Epidermal melanocyte (primary cell): Measurements from ENCODE around the gene RPLP2.

Experiments used
- DNase-seq: peaks from one replicate; pipeline ENCODE4 v3.0.0; 2011; ENCODE audit warnings: low spot score; ENCODE audit not compliant: insufficient read length

RPLP2 gene

DNA sequence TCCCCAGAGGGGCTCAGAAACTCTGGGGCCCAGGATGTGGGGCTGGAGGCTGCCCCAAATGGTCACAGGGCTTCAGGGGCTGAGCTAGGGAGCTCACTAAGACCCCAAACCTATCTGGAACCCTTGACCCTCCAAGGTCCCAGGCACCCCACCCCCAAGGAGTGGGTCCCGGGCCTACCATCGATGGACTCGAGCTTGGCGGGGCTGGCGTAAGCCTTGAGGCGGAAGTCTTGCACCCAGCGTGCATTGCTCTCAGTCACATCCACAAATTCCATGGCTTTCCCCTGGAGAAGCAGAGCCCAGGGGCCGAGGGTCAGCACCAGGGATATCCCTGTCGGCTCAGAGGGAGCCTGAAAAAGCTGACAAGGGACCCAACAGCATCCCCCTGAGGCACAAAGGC lies 35.9 kb upstream of the RPLP2 start:
- DNase-seq: no peak

DNA sequence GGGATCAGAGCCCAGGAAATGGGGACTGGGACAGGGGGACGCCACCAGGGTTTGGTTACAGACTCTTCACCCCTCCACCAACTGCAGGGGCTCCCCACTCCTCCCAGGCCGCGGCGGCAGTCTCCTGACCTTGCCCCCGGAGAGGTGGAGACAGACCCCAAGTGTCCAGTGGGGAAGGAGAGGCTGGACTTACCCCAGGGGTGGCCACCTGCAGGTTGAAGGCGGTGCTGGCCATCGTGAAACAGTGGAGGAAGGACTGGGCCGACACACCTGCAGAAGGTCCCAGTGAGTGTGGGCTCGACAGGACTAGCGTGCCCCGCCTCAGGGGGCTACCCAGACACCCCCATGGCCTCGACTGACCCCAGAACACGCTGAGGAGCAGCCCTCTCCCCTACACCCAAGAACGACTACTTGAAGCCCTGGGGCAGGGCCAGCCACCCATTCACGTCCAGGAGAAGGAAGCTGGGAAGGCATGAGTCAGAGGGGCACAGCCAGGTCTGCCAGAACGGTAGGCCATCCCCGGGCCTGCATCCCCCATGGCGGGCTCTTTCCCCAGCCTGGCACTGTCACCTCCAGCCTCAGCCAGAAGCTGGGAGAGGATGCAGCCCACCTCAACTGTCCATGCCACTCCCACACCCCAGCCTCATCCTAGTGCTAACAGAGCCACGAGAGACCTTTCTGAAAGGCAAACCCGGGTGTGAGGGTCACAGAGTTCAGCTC lies 34.7 kb upstream of the RPLP2 start:
- no peak for DNase-seq

DNA sequence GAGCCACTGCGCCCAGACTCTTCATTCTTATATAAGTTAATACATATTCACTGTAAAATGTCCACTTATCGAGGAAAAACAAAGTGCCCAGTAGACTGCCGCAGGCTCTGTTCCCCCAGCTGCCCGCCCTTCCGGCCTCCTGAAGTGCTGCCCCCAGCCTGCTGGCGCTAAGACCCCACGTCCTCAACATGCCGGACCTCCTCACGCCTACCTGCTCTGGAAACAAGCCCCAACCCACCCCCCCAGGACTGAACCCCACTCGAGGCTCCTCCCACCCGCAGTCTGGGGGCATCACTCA lies 33.6 kb upstream of the RPLP2 start:
- no peak for DNase-seq

DNA sequence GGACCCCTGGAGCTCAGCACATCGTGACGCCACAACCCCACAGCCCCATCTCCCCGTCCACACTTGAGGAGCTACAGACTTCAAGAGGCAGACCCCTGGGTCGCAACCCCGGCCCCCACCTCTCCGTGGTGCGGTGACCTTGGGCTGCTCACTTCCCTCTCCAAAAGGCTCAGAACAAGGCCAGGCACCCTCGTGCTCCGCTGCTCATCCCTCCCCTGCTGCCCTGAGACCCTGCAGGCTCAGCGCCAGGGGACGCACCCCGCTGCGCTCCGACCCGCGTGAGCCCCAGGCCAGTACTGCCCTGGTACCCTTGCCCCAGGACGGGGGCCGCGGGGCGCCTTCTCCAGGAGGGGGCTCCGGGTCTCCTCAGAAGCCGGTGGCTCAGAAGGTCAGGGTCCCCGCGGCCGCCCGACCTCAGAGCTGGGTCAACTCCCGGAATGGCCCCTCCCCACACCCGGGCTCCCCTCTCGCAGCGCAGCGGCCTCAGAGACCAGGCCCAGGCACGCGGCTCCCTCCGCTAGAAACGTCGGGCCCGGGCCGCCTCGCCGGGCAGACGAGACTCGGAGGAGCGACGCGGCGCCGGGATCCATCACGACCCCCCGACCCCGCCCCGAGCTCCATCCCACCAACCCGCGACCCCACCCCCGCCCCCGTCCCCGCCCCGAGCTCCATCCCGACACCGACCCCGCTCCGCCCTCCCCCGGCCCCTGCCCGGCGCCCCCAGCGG lies 33.0 kb upstream of the RPLP2 start:
- DNase-seq: no peak

DNA sequence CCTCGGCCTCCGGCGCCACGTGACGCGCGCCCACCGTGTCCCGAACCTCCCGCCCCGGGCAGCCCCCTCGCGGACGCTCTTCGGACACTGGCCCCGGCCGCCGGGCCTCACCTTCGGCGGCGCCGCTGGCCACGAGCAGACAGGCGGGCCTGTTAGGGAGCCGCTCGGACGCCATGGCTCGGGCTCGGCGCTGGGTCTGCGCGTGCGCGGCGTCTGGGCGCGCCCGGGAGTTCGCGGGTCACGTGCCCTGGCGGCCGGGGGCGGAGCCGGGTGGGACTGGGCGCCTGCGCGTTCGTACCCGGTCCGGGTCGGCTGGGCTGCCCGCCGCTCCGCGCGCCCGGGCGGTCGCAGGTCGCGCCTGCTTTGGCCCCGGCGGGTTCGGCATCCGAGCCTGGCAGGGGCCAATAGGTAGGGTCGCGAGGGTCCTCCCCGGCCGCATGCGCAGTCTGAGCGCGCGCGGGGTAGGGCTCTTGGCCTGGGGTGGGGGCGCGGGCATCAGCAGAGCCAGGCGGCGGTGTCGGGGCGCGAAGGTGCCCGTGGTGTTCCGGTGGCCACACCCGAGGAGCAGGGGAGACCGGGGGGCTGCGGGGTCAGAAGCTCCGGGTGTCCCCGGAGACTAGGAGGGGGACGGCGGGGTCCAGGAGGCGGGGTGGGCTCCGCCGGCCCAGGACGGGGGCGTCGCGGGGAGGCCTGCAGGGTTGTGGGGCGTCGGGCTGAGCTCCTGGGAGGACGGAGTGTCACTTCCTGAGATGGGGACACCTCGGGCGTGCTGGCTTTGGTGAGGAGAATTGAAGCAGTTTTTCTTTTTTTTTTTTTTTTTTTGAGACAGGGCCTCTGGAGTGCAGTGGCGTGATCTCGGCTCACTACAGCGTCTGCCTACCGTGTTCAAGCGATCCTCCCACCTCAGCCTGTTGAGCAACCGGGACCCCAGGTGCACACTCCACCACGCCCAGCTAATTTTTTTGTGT lies 32.2 kb upstream of the RPLP2 start, which contains the start of gene GATD1:
Gene GATD1, minus strand, starts transcription at position 200 of the 968 bp plus-strand sequence. Its CDS starts 25 bp downstream, at position 175.
- peak; percentile 100 for DNase-seq

DNA sequence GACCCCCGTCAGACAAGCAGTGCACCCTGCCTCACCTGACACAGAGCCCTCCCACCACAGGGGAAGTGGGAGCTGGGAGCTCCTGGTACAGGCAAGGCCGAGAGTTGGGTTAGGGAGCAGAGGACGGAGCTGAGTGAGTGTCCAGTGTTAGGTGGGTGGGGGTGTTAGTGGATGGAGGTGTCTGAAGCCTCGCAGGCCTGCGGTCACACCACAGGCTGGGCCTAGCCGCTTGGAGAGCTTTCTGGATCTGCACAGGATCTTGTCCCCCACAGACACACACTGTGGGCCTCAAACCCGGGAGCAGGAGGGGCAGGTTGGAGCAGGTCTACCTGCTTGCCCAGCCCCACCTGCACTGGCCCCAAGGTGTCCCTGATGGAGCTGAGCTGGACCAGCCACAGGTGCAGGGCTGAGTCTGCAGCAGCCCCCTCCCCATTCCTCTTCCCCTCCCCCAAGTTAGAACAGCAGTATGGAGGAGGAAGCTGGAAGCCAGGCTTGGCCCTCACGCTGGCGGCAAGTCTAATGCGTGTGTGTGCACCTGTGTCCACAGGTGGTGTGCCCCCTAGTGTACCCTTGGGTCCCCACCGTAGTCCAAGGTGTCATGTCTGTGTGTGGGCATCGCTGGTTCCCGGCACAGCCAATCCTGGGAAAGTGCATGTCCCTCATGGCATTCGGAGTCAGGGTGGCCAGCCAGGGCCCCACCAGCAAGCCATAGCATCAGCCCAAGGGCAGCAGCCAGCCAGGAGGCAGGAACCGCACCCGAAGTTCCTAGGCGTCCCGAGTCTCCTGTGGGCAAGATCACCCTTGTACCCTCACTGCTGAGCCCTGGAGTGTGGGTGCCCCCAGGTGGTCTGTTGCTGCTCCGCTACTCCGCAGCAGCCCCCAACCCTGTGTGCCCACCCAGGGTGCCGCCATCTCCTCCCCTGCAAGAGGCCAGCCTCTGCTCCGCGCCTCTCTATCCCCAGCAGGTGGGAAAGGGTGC lies 30.5 kb upstream of the RPLP2 start:
- no peak for DNase-seq

DNA sequence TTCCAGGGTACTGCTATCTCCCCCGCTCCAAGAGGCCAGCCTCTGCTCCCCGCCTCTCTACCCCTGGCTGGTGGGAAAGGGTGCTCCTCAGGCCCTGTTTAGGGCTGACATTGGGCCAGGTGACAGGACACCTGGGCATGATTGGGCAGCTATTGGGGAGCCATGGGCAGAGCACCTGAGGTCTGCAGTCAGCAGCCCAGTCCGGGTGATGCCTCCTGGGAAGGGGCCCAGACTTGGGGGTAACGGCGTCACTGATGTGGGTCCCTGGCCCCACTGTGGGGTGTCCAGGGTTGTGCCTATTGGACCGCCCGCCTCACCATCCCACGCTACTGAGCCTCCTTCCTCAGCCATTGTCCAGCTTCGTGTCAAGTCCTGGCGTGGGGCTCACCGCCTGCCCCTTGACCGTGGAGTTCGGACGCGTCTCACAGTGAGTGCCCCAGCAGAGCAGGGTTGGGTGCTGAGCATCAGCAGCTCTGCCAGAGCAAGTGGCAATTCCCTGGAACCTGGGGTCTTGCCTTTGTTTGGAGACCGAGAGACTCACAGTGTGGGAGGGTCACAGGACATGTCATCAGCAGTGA lies 29.7 kb upstream of the RPLP2 start:
- DNase-seq: no peak

DNA sequence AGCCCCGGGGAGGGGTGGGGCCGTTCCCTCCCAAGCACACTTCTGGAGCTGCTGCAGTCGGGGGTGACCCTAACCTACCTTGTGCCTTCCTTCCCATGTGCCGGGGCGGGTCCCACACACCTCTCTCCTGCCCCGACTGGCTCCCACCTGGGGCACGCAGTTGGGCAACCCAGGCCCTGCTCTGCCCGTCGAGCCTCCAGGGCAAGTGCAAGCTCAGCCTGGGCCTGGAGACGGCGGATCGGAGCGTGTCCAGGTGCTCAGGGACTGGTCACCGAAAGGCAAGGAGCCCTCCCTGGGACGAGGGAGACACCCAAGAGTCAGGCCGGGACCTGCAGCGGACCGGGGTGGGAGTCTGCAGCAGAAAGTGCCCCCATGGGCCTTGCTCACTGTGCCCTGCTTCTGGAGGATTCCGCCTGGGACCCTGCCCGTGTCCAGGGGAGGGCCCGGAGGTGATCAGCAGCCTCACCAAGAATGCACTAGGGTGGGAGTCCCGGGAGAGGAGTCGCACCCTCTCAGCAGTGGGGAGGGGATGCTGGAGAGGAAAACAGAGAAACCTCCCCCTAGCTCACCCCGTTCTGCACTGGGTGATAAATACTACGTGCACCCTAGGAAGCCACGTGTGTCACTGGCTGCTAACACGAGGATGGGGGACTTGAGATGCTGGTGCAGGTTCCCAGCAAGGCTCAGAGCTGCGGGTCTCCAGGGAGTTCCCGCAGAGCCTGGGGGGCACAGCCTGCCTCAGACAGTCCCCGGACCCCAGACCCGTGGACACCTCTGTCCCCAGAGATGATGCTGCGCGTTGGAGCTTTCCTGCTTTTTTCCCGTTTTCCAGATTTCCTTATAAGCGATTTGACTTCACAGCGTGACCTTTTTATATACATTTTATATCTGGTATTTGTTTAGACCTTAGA lies 27.2 kb upstream of the RPLP2 start:
- no peak for DNase-seq

DNA sequence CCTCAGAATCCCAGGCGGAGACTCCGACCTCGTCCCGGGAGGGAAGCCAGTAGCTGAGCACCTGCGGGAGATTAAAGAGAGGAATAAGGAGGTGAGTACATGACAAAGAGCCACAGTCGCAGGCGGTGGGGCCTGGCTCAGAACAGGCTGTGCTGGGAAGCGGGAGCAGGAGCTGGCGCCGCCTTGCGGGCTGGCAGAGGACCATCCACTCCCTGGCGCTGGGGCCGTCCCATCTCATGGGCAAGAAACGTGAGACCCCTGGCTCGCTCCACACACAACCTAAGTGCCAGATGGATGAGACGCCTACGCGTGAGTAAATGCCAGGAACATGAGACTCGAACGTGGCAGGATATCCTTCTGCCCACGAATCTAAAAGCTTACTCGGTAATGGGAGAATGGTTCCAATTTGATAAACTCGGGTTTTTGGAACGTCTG lies 26.2 kb upstream of the RPLP2 start:
- peak; percentile 64 for DNase-seq

DNA sequence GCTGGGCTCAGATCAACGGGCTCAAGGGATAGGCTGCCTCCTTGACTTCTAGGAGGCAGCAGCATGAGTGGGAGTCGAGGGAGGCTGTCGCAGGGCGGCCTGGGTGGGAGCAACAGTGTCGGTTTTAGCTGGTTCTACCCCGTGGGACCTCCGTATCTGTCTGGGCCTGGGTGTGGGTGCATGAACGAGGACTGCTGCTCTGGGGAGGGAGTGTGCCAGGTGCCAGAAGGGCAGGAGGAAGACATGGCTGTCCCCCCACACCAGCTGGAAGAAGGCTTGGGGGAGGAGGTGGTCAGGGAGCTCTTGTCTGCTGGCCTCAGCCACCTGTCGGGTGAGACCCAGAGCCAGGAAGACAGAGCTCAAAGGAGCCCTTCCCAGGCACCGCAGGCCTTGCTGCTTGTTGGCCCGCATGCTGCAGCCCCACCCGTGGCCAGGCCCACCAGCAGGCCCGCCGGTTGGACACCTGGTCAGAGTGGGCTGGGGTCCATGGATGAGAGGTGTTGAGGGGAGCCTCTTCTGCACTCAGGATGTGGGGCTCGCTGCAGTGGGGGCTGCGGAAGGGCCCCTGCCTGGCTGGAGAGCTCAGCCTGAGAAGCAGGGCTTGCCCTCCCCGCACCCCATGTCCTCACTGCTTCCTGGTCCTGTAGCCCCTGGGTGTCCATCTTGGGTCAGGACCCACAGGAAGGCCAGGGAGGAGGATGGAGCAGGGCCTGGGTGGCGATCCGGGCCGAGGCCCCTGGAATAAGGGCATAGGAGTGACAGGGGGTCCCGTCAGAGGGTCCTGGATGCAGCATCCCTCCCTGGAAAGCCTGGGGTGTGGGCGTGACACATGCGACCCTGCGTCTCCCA lies 23.3 kb upstream of the RPLP2 start:
- no peak for DNase-seq

DNA sequence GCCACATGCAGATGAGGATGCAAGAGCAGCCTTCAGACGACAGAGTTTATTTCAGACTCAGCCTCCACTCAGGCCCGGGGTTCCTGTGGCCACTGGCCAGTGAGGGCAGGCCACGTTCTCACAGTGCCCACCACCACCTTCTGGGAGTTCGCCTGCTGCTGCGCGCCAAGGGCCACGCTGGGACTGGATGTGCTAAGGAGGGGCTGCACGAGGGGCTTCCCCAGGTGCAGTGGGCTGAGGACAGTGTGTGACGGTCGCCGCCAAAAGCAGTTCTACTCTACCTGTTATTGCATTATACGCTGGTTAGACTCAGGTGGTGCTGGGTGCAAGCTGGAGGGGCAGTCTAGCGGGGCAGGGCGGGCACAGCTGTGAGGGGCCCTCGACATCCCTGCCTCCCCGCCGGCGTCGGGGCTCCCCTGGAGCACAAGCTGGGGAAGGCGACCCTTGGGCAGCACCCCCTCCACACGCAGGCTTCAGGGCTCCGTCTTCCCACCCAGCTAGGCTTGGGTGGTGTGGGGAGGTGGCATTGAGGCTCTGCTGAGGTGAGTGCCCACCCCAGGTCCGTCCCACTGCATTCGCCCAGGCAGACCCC lies 22.6 kb upstream of the RPLP2 start:
- DNase-seq: no peak

DNA sequence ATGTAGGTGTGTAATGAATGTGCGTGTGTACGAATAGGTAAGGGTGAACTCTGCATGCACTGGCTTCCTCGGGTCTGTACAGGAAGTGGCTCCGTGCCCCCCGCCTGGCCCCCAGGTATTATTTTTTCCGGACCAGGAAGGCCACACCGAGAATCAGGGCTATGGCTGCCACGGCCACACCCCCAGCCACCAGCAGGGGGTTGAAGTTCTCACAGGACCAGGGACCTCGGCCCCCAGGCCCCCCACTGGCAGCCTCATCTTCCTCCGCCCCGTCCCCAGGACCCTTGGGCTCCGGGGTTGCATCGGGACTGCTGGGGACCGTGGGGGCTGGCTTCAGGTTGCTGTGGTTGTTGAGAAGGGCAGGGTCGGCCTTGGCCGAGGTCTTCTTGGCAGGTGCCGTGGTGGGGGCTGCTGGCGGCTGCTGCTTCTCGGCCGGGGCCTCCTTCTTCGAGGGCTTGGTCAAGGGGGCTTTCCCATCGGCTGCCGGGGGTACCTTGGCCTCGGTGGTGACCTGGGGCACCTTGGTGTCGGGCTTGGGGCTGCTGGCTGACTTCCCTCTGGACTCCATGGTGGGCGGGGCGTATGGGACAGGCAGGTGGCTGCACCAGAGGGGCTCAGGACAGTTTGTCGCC lies 21.6 kb upstream of the RPLP2 start:
- no peak for DNase-seq

DNA sequence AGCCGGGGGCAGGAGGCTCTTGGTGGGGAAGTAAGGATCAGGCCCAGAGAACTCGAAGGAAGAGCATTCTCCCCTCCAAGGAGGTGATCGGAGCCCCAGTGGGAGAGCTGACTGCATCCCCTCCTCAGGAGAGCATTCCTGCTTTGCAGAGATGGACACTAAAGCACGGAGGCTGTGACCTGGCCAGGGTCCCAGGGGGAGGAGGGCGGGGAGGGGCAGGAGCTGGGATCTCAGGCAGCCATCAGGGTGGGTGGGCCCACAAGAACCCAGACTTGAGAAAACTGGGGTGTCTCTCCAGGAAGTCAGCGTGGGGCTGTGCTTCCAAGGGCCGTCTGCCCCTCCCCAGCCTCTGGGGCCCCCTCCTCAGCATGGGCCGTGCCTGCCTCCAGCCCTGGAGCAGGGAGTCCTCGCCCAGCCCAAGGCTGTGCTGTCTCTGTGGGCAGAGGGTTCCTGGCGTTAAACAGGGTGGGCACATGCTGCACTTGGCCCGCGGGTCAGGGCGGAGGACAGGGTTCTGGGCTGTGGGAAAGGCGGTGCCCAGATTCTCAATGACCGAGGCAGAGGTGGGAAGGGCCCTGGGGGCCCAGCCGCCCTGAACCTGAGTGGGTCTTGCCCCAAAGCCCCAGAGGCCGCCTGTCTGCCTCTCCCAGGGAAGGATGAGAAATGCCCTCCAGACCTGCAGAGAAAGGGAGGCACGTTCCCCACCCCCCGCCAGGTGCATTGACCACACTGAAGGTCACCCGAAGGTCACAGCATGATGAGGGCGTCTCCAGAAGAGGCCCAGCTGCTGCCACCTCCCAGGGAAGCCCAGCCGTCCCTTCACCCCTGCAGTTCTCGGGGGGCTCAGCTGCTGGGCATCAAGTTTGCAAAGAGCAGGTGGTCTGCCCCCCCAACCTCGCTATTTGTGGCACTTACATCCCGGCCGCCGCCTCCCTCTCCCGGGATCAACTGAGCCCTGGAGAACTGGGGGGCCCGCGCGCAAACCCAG lies 20.5 kb upstream of the RPLP2 start:
- DNase-seq: no peak

DNA sequence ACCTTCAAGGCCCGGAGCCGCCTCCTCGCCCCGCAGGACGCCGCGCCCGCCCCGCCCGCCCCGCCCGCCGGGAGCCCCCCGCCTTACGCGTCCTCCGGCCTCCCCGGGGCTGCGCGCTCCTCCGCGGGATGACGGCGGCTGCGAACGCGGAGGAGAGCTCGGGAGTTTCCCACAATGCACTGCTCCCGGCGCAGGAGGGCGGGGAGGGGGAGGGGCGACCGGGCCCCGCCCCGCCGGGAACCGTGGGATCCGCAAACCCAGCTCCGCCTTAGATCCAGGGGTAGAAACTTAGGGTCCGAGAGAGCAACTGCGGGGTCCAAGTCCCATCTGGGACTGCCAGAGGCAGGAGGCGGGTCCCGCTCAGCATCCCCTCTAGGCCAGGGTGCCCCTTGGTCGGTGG lies 19.8 kb upstream of the RPLP2 start, which contains the start of gene CEND1:
Gene CEND1, minus strand, starts transcription at position 148 of the 400 bp plus-strand sequence. CDS start 1,514 bp downstream, outside the sequence.
- peak; percentile 64 for DNase-seq

DNA sequence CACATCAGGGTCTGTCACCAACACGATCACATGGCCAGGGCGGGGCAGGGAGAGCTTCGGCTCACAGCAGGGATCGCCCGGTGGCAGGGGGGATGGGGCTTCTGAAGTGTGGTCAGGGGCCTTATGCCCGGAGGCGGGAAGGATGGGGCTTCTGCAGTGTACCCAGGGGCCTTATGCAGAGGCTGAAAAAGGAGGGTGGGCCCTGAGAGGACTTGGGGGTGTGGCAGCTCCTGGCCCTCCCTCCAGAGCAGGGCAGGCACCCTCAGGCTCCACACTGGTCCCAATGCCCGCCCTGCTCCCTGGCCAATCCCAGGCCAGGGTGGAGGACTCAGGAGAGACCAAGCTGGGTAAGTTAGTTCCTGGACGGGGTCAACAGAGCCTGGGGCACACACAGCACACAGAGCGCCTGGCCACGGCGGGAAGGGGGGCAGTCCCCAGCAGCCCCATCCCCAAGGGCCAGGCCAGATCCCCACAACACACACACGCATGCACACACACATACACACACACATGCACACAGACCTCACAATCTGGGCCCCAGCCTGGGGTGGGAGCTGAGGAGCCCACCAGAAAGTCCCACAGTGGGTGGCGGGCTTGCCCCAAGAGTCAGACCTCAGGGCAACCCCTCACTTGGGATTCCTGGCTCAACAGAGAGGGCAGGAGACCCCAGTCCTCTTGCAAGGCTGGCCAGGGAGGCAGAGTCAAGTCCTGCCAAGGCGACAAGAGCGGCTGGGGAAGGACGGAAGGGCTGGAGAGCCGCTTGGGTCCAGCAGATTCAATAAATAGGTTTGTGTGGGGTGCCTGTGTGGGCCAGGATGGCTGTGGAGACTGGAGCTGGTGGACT lies 18.8 kb upstream of the RPLP2 start:
- DNase-seq: no peak
